Measurements from ENCODE around the gene CEP85L.

The CEP85L gene

DNA sequence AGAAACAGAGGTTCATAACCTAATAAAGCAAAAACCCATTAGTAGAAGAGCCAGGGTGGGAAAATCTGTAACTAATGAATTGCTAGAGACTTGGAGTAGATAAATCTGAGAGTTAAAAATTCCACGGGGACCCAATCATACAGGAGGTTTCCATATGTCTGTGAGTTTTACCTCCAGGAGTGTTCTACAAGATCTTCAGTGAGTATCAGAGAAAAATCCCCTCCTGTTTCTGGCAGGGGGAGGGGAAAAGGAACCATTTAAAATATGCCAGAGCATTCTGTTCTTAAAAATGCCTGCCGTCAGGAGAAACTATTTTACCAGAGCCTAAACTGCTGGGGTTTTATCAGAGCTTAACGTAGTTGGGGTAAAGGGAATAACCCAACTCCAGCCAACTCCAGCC lies 157.3 kb downstream of the CEP85L start:
- no peak overlapping the region for H3K4me3 ChIP-seq (ENCODE audit: insufficient read depth, low read length, poor library complexity, severe bottlenecking)
- no peak overlapping the region for H3K4me2 ChIP-seq (ENCODE audit: low read depth, low read length, poor library complexity, severe bottlenecking)
- H3K9me2 ChIP-seq (replicated peaks; ENCODE audit: insufficient read depth, low read length) = no peaks in the 10 kb centered on the region
- H2AFZ ChIP-seq (ENCODE audit: low read depth, low read length, severe bottlenecking) = no peak overlapping the region
- no peak overlapping the region for H3K27ac ChIP-seq (ENCODE audit: low read depth, low read length)
- H4K20me1 ChIP-seq (ENCODE audit: low read depth, low read length) = no peaks in the 10 kb centered on the region
- no peak overlapping the region for H3K9ac ChIP-seq (ENCODE audit: low read length)
- 0 out of 2 replicates have a peak, but pooled peaks cover 3% of the 10 kb centered on the region for H3K36me3 ChIP-seq (ENCODE audit: low read length)
- H3K9me3 ChIP-seq (ENCODE audit: insufficient read depth, low read length) = no peaks in the 10 kb centered on the region
- TF ChIP-seq, protein P1, sequence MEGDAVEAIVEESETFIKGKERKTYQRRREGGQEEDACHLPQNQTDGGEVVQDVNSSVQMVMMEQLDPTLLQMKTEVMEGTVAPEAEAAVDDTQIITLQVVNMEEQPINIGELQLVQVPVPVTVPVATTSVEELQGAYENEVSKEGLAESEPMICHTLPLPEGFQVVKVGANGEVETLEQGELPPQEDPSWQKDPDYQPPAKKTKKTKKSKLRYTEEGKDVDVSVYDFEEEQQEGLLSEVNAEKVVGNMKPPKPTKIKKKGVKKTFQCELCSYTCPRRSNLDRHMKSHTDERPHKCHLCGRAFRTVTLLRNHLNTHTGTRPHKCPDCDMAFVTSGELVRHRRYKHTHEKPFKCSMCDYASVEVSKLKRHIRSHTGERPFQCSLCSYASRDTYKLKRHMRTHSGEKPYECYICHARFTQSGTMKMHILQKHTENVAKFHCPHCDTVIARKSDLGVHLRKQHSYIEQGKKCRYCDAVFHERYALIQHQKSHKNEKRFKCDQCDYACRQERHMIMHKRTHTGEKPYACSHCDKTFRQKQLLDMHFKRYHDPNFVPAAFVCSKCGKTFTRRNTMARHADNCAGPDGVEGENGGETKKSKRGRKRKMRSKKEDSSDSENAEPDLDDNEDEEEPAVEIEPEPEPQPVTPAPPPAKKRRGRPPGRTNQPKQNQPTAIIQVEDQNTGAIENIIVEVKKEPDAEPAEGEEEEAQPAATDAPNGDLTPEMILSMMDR (IDR thresholded peaks at IDR 0.05; ENCODE audit: insufficient read depth, low read length, poor library complexity, severe bottlenecking) = no peak
- TF ChIP-seq EZH2phosphoT487 (conservative IDR thresholded peaks at IDR 0.05; ENCODE audit: low read length) = no peak
- H3K79me2 ChIP-seq (ENCODE audit: insufficient read depth, low read length) = no peaks in the 10 kb centered on the region
- H3F3A ChIP-seq (ENCODE audit: insufficient read depth) = no peaks in the 10 kb centered on the region
- H3K27me3 ChIP-seq (ENCODE audit: low read length) = no peaks in the 10 kb centered on the region

DNA sequence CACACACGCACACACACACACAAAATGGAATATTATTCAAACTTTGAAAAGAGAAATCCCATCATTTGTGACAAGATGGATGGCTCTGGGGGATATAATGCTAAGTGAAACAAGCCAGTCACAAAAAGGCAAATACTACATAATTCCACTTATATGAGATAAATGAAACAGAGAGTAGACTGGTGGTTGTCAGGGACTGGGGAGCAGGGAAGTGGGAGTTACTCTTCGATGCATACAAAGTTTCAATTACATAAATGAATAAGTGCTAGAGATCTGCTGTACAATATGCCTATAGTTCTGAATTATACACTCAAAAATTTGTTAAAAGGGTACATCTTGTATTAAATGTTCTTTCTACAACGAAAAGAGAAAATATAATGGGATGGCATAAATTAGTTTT lies 161.4 kb downstream of the CEP85L start:
- no peaks in the 10 kb centered on the region for H3K9me2 ChIP-seq (replicated peaks; ENCODE audit: insufficient read depth, low read length)
- no peak overlapping the region for H3K4me2 ChIP-seq (ENCODE audit: low read depth, low read length, poor library complexity, severe bottlenecking)
- H4K20me1 ChIP-seq (ENCODE audit: low read depth, low read length) = no peaks in the 10 kb centered on the region
- 0 out of 2 replicates have a peak, but pooled peaks cover 3% of the 10 kb centered on the region for H3K36me3 ChIP-seq (ENCODE audit: low read length)
- H3F3A ChIP-seq (ENCODE audit: insufficient read depth) = no peaks in the 10 kb centered on the region
- TF ChIP-seq, protein P1 (IDR thresholded peaks at IDR 0.05; ENCODE audit: insufficient read depth, low read length, poor library complexity, severe bottlenecking) = no peak
- TF ChIP-seq EZH2phosphoT487 (conservative IDR thresholded peaks at IDR 0.05; ENCODE audit: low read length) = no peak
- no peak overlapping the region for H3K27ac ChIP-seq (ENCODE audit: low read depth, low read length)
- no peak overlapping the region for H2AFZ ChIP-seq (ENCODE audit: low read depth, low read length, severe bottlenecking)
- no peaks in the 10 kb centered on the region for H3K79me2 ChIP-seq (ENCODE audit: insufficient read depth, low read length)
- H3K27me3 ChIP-seq (ENCODE audit: low read length) = no peaks in the 10 kb centered on the region
- H3K9ac ChIP-seq (ENCODE audit: low read length) = no peak overlapping the region
- H3K9me3 ChIP-seq (ENCODE audit: insufficient read depth, low read length) = no peaks in the 10 kb centered on the region
- H3K4me3 ChIP-seq (ENCODE audit: insufficient read depth, low read length, poor library complexity, severe bottlenecking) = no peak overlapping the region

DNA sequence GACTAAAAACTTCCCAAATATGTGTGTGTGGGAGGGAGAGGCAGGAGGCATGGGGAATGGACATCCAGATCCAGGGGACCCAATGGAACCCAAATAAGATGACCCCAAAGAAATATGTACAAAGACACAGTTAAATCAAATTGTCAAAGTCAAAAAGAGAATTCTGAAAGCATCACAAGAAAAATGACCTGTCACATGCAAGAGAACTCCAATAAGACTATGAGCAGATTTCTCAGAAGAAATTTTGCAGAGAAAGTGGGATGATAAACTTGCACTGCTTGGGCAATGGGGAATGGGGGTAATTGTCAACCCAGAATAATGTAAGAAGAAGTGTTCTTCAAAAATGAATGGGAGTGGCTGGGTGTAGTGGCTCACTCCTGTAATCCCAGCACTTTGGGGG lies 162.8 kb downstream of the CEP85L start:
- Histone ChIP-seq H3K27ac (ENCODE audit: low read depth, low read length) (no peak overlapping the region), H3K9ac (ENCODE audit: low read length) (no peak overlapping the region), H4K20me1 (ENCODE audit: low read depth, low read length) (no peaks in the 10 kb centered on the region), H3F3A (ENCODE audit: insufficient read depth) (no peaks in the 10 kb centered on the region), H3K9me3 (ENCODE audit: insufficient read depth, low read length) (no peaks in the 10 kb centered on the region), H3K4me2 (ENCODE audit: low read depth, low read length, poor library complexity, severe bottlenecking) (no peak overlapping the region), H3K79me2 (ENCODE audit: insufficient read depth, low read length) (no peaks in the 10 kb centered on the region), H3K27me3 (ENCODE audit: low read length) (no peaks in the 10 kb centered on the region), H3K4me3 (ENCODE audit: insufficient read depth, low read length, poor library complexity, severe bottlenecking) (no peak overlapping the region), H3K9me2 (replicated peaks; ENCODE audit: insufficient read depth, low read length) (no peaks in the 10 kb centered on the region), H3K36me3 (ENCODE audit: low read length) (0 out of 2 replicates have a peak, but pooled peaks cover 3% of the 10 kb centered on the region), H2AFZ (ENCODE audit: low read depth, low read length, severe bottlenecking) (no peak overlapping the region)
- TF ChIP-seq EZH2phosphoT487 (conservative IDR thresholded peaks at IDR 0.05; ENCODE audit: low read length) = no peak
- TF ChIP-seq, protein P1 (IDR thresholded peaks at IDR 0.05; ENCODE audit: insufficient read depth, low read length, poor library complexity, severe bottlenecking) = no peak
